Measurements from ENCODE around the gene CECR2.

The CECR2 gene

DNA sequence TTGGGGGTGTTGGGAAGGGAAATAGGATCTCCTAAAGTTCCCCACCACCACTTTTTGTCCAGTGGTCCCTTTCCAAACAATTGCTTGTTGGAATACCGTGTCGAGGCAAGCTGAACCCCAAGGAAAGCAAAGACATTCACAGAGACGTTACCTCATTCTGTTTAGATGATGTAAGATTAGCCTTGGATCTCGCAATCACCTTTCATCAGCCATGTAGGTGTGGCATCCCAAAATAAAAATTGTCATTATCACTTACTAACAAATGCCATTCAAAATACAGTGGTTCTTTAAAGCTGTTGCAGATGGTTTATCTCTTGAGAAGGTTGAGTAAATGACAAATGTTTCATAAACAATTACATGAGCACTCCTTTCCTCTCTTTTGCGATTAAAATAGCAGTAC is 107.6 kb downstream of the CECR2 start:
- no peak for DNase-seq (ENCODE audit: extremely low read depth, insufficient read length)
- TF ChIP-seq, protein P1, sequence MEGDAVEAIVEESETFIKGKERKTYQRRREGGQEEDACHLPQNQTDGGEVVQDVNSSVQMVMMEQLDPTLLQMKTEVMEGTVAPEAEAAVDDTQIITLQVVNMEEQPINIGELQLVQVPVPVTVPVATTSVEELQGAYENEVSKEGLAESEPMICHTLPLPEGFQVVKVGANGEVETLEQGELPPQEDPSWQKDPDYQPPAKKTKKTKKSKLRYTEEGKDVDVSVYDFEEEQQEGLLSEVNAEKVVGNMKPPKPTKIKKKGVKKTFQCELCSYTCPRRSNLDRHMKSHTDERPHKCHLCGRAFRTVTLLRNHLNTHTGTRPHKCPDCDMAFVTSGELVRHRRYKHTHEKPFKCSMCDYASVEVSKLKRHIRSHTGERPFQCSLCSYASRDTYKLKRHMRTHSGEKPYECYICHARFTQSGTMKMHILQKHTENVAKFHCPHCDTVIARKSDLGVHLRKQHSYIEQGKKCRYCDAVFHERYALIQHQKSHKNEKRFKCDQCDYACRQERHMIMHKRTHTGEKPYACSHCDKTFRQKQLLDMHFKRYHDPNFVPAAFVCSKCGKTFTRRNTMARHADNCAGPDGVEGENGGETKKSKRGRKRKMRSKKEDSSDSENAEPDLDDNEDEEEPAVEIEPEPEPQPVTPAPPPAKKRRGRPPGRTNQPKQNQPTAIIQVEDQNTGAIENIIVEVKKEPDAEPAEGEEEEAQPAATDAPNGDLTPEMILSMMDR (IDR thresholded peaks at IDR 0.05; ENCODE audit: insufficient read depth, low read length, poor library complexity, severe bottlenecking): no peak
- no peak overlapping the region for H3K4me3 ChIP-seq (replicated peaks; ENCODE audit: low read depth, low read length)
- H3K27me3 ChIP-seq (replicated peaks; ENCODE audit: control insufficient read depth, insufficient read depth, low read length): no peaks in the 10 kb centered on the region
- no peaks in the 10 kb centered on the region for H3K36me3 ChIP-seq (ENCODE audit: control insufficient read depth, insufficient read depth, low read length)

GRCh38 chr22:17477391-17477833 is 108.2 kb downstream of the CECR2 start:
- no peak overlapping the region for H3K4me3 ChIP-seq (replicated peaks; ENCODE audit: low read depth, low read length)
- DNase-seq (ENCODE audit: extremely low read depth, insufficient read length): no peak
- H3K36me3 ChIP-seq (ENCODE audit: control insufficient read depth, insufficient read depth, low read length): no peaks in the 10 kb centered on the region
- TF ChIP-seq, protein P1 (IDR thresholded peaks at IDR 0.05; ENCODE audit: insufficient read depth, low read length, poor library complexity, severe bottlenecking): no peak
- no peaks in the 10 kb centered on the region for H3K27me3 ChIP-seq (replicated peaks; ENCODE audit: control insufficient read depth, insufficient read depth, low read length)

- H3K4me3 ChIP-seq (replicated peaks; ENCODE audit: low read depth, low read length): no peak overlapping the region
- H3K27me3 ChIP-seq (replicated peaks; ENCODE audit: control insufficient read depth, insufficient read depth, low read length): no peaks in the 10 kb centered on the region
- no peaks in the 10 kb centered on the region for H3K36me3 ChIP-seq (ENCODE audit: control insufficient read depth, insufficient read depth, low read length)
- TF ChIP-seq, protein P1 (IDR thresholded peaks at IDR 0.05; ENCODE audit: insufficient read depth, low read length, poor library complexity, severe bottlenecking): no peak
- no peak for DNase-seq (ENCODE audit: extremely low read depth, insufficient read length)
Measured at GRCh38 chr22:17479135-17479534, 109.9 kb downstream of the CECR2 start.

GRCh38 chr22:17481424-17481823 is 112.2 kb downstream of the CECR2 start:
- H3K36me3 ChIP-seq (ENCODE audit: control insufficient read depth, insufficient read depth, low read length): no peaks in the 10 kb centered on the region
- H3K27me3 ChIP-seq (replicated peaks; ENCODE audit: control insufficient read depth, insufficient read depth, low read length): no peaks in the 10 kb centered on the region

DNA sequence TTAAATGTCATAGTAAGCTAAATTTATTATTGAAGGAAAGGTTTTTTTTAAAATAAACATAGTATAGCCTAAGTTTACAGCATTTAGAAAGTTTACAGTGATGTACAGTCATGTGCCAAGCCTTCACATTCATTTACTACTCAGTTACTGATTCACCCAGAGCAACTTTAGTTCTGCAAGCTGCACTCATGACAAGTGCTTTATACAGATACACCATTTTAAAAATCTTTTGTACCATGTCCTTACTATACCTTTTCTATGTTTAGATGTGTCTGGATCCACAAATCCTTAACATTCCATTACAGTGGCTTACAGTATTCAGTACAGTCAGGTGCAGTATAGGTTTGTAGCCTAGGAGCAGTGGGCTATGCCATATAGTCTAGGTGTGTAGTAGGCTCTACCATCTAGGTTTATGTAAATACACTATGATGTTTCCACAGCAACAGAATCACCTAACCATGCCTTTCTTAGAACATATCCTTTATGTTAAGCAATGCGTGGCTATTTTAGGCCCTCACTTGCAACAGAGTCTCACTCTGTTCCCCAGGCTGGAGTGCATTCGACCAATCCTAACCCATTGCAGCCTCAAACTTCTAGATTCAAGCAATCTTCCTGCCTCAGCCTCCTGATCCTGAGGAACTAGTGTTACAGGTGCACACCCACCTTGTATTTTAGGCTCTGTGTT is 114.6 kb downstream of the CECR2 start:
- Histone ChIP-seq H3K4me3 (replicated peaks; ENCODE audit: low read depth, low read length) (no peak overlapping the region), H3K36me3 (ENCODE audit: control insufficient read depth, insufficient read depth, low read length) (no peaks in the 10 kb centered on the region), H3K27me3 (replicated peaks; ENCODE audit: control insufficient read depth, insufficient read depth, low read length) (no peaks in the 10 kb centered on the region)
- no peak for DNase-seq (ENCODE audit: extremely low read depth, insufficient read length)
- TF ChIP-seq, protein P1 (IDR thresholded peaks at IDR 0.05; ENCODE audit: insufficient read depth, low read length, poor library complexity, severe bottlenecking): no peak

More at GRCh38 chr22:17481424-17481823, 112.2 kb downstream of the CECR2 start:
- DNase-seq (ENCODE audit: extremely low read depth, insufficient read length): no peak
- TF ChIP-seq, protein P1 (IDR thresholded peaks at IDR 0.05; ENCODE audit: insufficient read depth, low read length, poor library complexity, severe bottlenecking): no peak
- H3K4me3 ChIP-seq (replicated peaks; ENCODE audit: low read depth, low read length): no peak overlapping the region

Data from GM06990 (cell line).